ENCODE results near the gene POLD4. TPM values are rescaled to one million over a fixed set of nuclear protein-coding genes. Genes with fewer than 3 reads are reported as not detected.

POLD4 gene
- total RNA-seq, 1 experiment from 2014 or later = 78.7 TPM

GRCh38 chr11:67355794-67356386 is 2.5 kb upstream of the POLD4 start:
- no TSS peak for BruUV-seq (replicated peaks)
- Histone ChIP-seq H3K9me3 (ENCODE audit: control insufficient read depth, insufficient read depth, low read depth, low read length) (no peaks in the 10 kb centered on the region), H3K36me3 (ENCODE audit: control insufficient read depth, insufficient read depth, low read length) (no peaks in the 10 kb centered on the region), H3K4me1 (ENCODE audit: control insufficient read depth, insufficient read depth, low read length) (peaks cover 63% of the 10 kb centered on the region), H3K27me3 (ENCODE audit: control insufficient read depth, insufficient read depth, low read length) (no peaks in the 10 kb centered on the region), H3K27ac (ENCODE audit: low read length) (peak overlapping the region; percentile 94), H3K4me3 (ENCODE audit: low read depth in 2 of 2, low read length in 2 of 2) (no peak overlapping the region)
- in situ Hi-C loops (cut with HindIII; ENCODE audit: low pct_unique_long_range_greater_than_20kb, low sequenced_read_pairs) (no loop called here), intact Hi-C loops (cut with micrococcal nuclease; ENCODE audit: unreplicated experiment) (no loop called here)
- ATAC-seq = no peak
- TF ChIP-seq CTCF (IDR thresholded peaks at IDR 0.05) = no peak
- no peak for TF ChIP-seq TCF7L2 (IDR thresholded peaks at IDR 0.05; ENCODE audit: low read depth, low read length)
- TF ChIP-seq REST (IDR thresholded peaks at IDR 0.05; ENCODE audit: insufficient read depth in 1 of 2, low read depth in 2 of 2, low read length in 1 of 2) = no peak
- TF ChIP-seq SIN3A (IDR thresholded peaks at IDR 0.05; ENCODE audit: borderline replicate concordance, insufficient read depth, low read depth, low read length) = no peak
- TF ChIP-seq POLR2AphosphoS5 (IDR thresholded peaks at IDR 0.05; ENCODE audit: low read depth, low read length) = no peak
- ChIA-PET CTCF (interaction anchor here (0.7 to 7.9 kb wide), 8 partner anchors 10 to 275 kb away, joined by 3 to 207 read pairs (median 6); partner anchors contain the start of gene CLCF1), POLR2A (interaction anchor here (0.6 to 1.6 kb wide), 4 partner anchors 14 to 103 kb away, joined by 3 to 11 read pairs (median 8); no protein-coding TSS in a partner anchor)
- DNase-seq (ENCODE audit: low read depth, low spot score) = no peak

- no peaks in the 10 kb centered on the region for H3K9me3 ChIP-seq (ENCODE audit: control insufficient read depth, insufficient read depth, low read depth, low read length)
- in situ Hi-C loops (cut with HindIII; ENCODE audit: low pct_unique_long_range_greater_than_20kb, low sequenced_read_pairs) (no loop called here), intact Hi-C loops (cut with micrococcal nuclease; ENCODE audit: unreplicated experiment) (no loop called here)
- no peaks in the 10 kb centered on the region for H3K27me3 ChIP-seq (ENCODE audit: control insufficient read depth, insufficient read depth, low read length)
- no peak for ATAC-seq
- BruUV-seq (replicated peaks) = no TSS peak
- DNase-seq (ENCODE audit: low read depth, low spot score) = no peak
- H3K4me1 ChIP-seq (ENCODE audit: control insufficient read depth, insufficient read depth, low read length) = peaks cover 63% of the 10 kb centered on the region
- no peak overlapping the region for H3K4me3 ChIP-seq (ENCODE audit: low read depth in 2 of 2, low read length in 2 of 2)
- no peak for TF ChIP-seq REST (IDR thresholded peaks at IDR 0.05; ENCODE audit: insufficient read depth in 1 of 2, low read depth in 2 of 2, low read length in 1 of 2)
- no peak for TF ChIP-seq POLR2AphosphoS5 (IDR thresholded peaks at IDR 0.05; ENCODE audit: low read depth, low read length)
- TF ChIP-seq TCF7L2 (IDR thresholded peaks at IDR 0.05; ENCODE audit: low read depth, low read length) = no peak
- no peak for TF ChIP-seq SIN3A (IDR thresholded peaks at IDR 0.05; ENCODE audit: borderline replicate concordance, insufficient read depth, low read depth, low read length)
- TF ChIP-seq CTCF (IDR thresholded peaks at IDR 0.05) = no peak
- H3K27ac ChIP-seq (ENCODE audit: low read length) = peak overlapping the region; percentile 94
- ChIA-PET CTCF (interaction anchor here (0.7 to 7.9 kb wide), 6 partner anchors 9 to 275 kb away, joined by 3 to 207 read pairs (median 6); no protein-coding TSS in a partner anchor), POLR2A (interaction anchor here (0.6 to 2.3 kb wide), 5 partner anchors 13 to 102 kb away, joined by 3 to 32 read pairs (median 9); no protein-coding TSS in a partner anchor)
- no peaks in the 10 kb centered on the region for H3K36me3 ChIP-seq (ENCODE audit: control insufficient read depth, insufficient read depth, low read length)
Observed at GRCh38 chr11:67355023-67355793, 1.9 kb upstream of the POLD4 start.
